Stimulated activated CD8-positive, alpha-beta memory T cell treated with anti-CD3 and anti-CD28 coated beads, Interleukin-7, amount 100 ng/mL, for 1 hour (primary cell): ENCODE measurements around the gene NIT2.
A peak's percentile ranks its signal among the peaks of the same experiment; 100 is the strongest.
"Not testable (repeated sequence)": the region's sequence is repeated elsewhere in the genome, so short reads cannot be mapped to it uniquely, and the experiment has no call there.

Experiments used
- DNase-seq, 2 donors: peaks; one replicate each; pipeline ENCODE4 v3.0.0-alpha.2; 2020; ENCODE audit warnings: low read depth in 2 of 2

The NIT2 gene

DNA sequence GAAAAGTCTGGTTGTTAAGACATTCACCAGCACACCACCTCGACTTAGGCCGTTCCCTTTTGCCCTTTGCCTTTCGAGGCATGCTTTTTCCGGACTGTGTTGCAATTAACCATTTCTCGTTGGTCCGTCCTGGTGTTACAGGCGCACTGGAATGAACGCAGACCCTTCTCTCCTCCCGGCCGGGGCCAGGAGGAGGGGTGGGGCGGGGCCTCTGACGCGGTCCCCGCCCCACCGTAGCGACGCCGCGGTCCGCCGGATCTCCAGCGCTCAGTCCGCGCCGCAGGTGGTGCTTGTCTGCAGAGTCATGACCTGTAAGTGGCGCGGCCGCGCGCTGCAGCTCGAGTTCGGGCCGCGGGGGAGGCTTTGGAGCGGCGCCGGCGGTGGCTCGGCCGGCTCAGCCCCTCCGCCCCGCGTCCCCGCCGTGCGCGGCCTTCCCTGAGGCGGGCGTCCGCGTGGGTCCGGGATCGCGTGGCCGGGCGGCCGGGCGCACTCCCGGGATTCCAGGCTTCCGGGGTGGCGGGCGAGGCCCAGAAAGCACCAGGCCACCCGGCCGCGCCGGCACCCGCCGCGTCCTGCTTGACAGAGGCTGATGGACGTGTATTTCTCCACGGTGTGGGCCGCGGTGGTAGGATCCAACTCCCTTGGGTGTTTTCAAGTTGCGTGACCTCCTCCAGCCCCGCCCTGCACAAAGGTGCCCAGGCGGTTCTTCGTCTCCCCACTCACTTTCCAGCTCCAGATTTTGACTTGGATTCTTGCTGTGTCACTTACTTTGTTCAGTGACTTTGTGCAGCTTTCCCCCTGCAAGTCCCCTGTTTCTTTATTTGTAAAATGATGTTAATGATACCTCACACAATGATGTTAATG lies at the start of gene NIT2:
Gene NIT2 (plus strand): TSS at position 270 of the 864 bp plus-strand sequence. CDS start 35 bp downstream, at position 305.
- DNase-seq = peak; percentile 51 to 56

DNA sequence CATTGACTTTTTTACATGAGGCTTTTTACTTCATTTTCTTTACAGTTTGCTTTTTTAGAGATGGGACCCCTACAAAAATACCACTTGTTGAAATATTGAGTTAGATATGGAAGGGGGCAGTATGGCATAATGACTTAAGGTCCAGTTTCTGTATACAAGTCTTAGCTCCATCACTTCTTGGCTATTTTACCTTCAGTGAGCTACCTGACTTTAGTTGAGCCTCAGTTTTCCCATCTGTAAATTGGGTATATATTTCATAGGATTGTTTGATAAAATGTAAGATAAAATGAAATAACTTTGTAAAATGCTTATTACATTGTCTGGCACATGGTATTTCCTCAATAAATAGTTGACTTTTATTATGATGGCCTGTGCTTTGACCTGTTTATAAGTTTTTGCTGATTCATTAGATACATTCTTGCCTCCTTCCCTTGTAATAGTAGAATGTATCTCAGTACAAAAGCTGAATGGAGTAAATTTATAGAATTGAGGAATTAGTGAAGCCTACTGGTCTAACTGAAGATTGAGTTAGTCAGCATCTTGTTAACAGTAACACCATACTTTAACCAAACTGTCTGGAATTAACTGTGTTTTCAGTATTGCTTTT lies 46.2 kb upstream of the NIT2 start:
- no peak for DNase-seq

GRCh38 chr3:100289339-100289738 lies 45.2 kb upstream of the NIT2 start:
- DNase-seq = no peak

GRCh38 chr3:100295089-100295488 lies 39.5 kb upstream of the NIT2 start:
- DNase-seq = no peak

DNA sequence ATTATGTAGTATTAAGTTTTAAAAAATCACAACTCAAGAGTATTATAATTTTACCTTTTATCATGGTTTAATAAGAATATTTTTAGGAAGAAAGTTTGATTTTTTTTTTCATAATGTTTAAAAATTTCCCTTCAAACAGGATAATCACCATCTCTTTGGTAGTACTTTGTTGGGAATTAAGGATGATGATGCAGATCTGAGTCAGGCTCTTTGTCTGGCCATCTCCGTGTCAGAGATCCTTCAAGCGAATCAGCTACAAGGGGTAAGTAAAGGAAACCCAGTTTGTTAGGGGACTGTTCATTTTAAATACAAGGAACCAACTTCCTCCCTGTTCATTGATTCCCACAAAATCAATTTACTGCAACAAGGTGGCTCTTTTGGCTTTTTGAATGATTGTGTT lies 36.8 kb upstream of the NIT2 start:
- no peak for DNase-seq

DNA sequence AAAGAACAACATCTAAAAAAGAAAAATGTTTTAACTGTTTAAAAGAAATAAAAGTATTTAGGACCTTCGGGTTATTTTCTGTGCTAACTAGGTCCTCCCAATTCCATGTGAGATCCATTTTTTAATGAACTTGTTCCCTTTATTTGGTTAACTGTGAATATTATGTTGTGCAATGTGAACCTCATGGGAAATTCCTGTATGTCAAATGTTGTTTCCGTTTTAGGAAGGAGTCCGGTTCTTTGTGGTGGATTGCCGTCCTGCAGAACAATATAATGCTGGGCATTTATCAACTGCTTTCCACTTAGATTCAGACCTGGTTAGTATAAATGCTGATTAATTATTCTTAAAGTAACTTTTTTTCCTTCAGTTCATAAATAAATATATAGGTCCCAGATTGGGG lies 35.5 kb upstream of the NIT2 start:
- no peak for DNase-seq

- no peak for DNase-seq
These were observed 27.9 kb upstream of the NIT2 start for GRCh38 chr3:100306695-100307094.

DNA sequence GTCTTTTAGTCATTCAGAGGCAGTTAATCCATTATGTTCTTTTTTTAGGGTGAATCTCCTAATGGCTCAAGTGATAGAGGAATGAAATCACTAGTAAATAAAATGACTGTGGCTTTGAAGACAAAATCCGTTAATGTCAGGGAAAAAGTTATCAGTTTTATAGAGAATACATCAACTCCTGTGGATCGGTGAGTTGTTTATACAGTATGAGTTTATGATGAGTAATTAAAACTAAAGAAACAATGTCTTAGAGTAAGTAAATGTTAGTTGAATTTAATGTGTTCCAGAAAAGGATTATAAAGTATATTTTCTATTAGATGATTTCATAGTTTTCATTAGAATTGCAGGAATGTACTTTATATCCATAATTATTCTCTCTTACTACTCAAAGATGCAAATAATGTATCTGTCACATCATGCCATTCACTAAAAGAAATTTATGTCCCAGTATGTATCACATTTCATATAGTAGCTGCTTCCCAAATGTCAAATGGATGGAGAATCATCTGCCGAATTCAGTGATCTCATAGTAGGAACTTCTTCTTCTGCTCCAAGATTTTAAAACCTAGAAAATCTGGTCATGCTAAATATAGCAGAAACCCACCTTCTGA lies 24.1 kb upstream of the NIT2 start:
- DNase-seq = no peak

GRCh38 chr3:100311011-100311410 lies 23.5 kb upstream of the NIT2 start:
- no peak for DNase-seq

- no peak for DNase-seq
These were observed 17.9 kb upstream of the NIT2 start for GRCh38 chr3:100316641-100317069.

GRCh38 chr3:100317912-100318311 lies 16.6 kb upstream of the NIT2 start:
- DNase-seq = no peak

DNA sequence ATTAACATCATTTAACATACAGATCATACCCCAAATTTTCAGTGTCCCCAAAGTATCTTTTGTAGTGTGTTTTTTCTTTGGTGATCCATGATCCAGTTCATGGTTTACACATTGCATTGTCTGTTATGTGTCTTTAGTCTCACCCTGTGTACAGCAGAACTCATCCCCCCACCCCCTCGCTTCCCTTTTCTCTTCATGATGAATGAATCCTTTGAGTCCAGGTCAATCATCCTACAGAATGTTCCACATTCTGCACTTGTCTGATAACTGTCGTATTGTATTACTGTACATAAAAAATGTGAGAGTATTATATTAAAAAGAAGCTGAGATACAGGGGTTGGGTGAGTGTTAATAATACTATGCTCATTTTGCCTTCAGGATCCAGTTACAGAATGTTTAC lies 14.6 kb upstream of the NIT2 start:
- DNase-seq = no peak

DNA sequence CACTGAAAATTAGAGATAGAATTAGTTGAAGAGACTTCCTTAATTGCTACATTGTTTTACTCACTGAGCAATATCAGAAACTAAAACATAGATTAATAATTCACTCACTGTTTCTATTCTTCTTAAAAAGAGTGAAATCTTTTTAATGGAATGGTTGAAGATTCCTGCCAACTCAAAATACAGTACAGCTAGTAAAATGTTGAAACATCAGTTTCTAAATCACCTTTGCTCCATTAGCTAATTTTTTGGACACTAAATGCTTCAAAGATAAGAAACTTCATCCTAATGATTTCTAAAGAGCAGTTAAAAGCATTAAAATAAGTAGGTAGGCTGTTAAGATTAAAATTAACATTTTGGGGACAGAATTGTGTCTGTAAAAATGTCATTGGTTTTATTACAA lies 10.5 kb upstream of the NIT2 start:
- no peak for DNase-seq

- DNase-seq = no peak
These were observed 8.7 kb upstream of the NIT2 start for GRCh38 chr3:100325827-100326226.

DNA sequence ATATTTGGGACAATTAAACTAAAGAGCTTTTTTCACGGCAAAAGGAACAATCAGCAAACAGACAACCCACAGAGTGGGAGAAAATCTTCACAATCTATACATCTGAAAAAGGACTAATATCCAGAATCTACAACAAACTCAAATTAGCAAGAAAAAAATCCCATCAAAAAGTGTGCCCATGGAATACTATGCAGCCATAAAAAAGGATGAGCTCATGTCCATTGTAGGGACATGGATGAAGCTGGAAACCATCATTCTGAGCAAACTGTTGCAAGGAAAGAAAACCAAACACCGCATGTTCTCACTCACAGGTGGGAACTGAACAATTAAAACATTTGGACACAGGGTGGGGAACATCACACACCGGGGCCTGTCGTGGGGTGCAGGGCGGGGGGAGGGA lies 7.2 kb upstream of the NIT2 start:
- not testable (repeated sequence) for DNase-seq

DNA sequence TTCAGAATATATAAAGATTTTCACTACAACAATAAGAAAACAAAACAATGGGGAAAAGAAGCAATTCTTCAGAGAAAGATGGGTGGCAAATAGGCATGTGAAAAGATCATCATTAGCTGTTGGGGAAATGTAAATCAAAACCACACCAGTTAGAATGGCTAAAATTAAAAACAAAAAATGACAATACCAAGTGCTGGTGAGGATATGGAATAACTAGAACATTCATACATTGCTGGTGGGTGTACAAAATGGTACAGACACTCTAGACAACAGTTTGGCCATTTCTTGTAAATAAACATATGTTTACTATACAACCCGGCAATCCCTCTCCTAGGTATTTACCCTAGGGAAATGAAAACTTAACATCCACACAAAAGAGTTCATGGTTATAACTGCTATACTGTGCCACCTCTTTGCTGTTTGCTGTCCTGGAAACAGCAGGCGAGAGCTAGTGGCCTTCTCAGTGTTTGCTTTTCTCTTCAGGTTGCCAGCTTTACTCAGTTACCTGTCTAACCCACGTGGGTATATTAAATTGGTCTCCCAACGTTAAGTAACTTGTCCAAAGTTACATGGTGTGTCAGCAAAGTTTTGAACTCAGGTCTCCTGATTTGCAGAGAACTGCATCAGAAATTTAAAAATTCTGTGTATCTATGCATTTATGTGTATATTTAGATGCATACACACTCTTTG lies 4.6 kb upstream of the NIT2 start:
- no peak for DNase-seq

GRCh38 chr3:100330651-100331050 lies 3.9 kb upstream of the NIT2 start:
- DNase-seq = no peak

GRCh38 chr3:100331660-100332059 lies 2.9 kb upstream of the NIT2 start:
- no peak for DNase-seq

- DNase-seq = no peak
These were observed 1.5 kb upstream of the NIT2 start for GRCh38 chr3:100333051-100333450.

DNA sequence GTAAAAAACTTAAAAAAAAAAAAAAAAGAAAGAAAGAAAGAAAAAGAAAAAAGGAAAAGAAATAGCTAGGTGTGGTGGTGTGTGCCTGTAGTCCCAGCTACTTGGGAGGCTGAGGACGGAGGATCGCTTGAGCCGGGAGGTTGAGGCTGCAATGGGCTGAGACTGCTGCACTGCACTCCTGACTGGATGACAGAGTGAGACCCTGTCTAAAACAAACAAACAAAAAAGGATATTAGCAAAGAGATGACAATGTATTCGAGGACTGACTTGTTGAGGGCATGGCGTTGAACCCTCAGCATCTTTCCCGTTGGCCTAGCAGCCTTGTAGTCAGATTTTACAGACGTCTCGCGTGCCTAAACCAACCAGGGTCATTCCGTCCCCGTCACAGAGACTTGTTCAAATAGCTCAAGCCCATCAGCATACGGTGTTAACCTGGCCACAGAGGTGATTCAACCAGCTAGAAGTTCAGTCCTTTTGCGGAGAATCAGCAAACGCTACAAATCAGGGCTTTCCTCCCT lies 528 bp upstream of the NIT2 start:
- DNase-seq = no peak

DNA sequence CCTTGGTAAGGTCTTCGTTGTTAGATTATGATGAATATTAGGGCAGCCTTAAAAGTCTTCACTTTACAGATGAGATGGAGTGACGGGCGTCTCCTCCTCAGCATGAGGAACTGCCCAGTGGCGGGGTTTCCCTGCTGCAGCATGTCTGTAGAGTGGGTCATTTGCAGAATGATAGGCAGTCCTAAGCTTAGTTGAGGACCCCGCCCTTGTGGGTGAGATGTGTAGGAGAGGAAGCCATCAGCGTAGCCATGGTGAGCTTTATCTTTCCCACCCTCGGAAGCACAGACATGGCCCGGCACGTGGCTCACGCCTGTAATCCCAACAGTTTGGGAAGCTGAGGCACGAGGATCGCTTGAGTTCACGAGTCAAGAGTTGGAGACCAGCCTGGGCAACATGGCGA lies 877 bp downstream of the NIT2 start:
- no peak for DNase-seq

DNA sequence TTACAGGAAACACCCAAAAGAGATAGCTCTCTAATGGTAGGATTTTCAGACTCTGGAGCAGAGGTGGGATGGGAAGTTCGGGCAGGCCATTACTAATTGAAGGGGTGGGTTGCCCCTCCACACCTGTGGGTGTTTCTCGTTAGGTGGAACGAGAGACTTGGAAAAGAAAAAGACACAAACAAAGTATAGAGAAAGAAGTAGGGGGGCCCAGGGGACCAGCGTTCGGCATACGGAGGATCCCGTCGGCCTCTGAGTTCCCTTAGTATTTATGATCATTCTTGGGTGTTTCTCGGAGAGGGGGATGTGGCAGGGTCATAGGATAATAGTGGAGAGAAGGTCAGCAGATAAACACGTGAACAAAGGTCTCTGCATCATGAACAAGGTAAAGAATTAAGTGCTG lies 1.7 kb downstream of the NIT2 start:
- not testable (repeated sequence) for DNase-seq
